Spinal cord (tissue), 10 donors: ENCODE results near the gene SRCIN1. TPM values are rescaled to one million over a fixed set of nuclear protein-coding genes. Genes with fewer than 3 reads are reported as not detected.

Experiments used
- DNase-seq, 6 donors: peaks; one replicate each; pipeline versions ENCODE4 v3.0.0 to v3.0.0-alpha.2; 2013 to 2015; ENCODE audit warnings: low spot score in 6 of 6, low read depth in 4 of 6
- H3K27ac ChIP-seq: one replicate; pipeline ENCODE4 v1.5.1; 2013; ENCODE audit warnings: low read depth, low read length, control low read depth
- H3K27me3 ChIP-seq: one replicate; pipeline ENCODE4 v1.6.1; 2013; ENCODE audit warnings: low read length; ENCODE audit not compliant: control insufficient read depth, insufficient read depth
- H3K36me3 ChIP-seq: one replicate; pipeline ENCODE4 v1.6.1; 2013; ENCODE audit warnings: low read length; ENCODE audit not compliant: control insufficient read depth, insufficient read depth
- H3K4me1 ChIP-seq: one replicate; pipeline ENCODE4 v1.6.1; 2013; ENCODE audit warnings: low read length; ENCODE audit not compliant: control insufficient read depth, insufficient read depth
- H3K4me3 ChIP-seq: one replicate; pipeline ENCODE4 v1.5.1; 2013; ENCODE audit warnings: low read depth, low read length, control low read depth
- H3K9me3 ChIP-seq: one replicate; pipeline ENCODE4 v1.6.1; 2013; ENCODE audit warnings: low read length; ENCODE audit not compliant: control insufficient read depth, insufficient read depth
- WGBS: methylation state at CpG from one replicate; pipeline ENCODE4 v1.1.5; 2013; ENCODE audit warnings: missing lambda C conversion rate; ENCODE audit not compliant: insufficient coverage; 5-methylcytosine and 5-hydroxymethylcytosine counted together
- polyA plus RNA-seq, 2 donors: library from polyadenylated mRNA; unstranded; fragments of 120-200 nt; gene quantifications; one replicate each; pipeline ENCODE4 v1.2.1, GENCODE V29; 2013; ENCODE audit not compliant: insufficient read length in 2 of 2
- total RNA-seq, 2 donors: library from RNA; depleted of rRNA in 1 of 2; stranded (reverse); fragments of 120-200 nt in 1 of 2; fragments of >200 nt in 1 of 2; gene quantifications; one replicate each; pipeline versions ENCODE4 v1.2.3 to v1.2.4, GENCODE V29; 2013 to 2014
- donor health status: healthy.

SRCIN1 gene
- total and polyA plus RNA-seq, 4 donors, result 16.0 to 79.4 (median 44.1) TPM

- no peak for DNase-seq
- Histone ChIP-seq H3K27ac (no peak overlapping the region), H3K27me3 (peaks cover 34% of the 10 kb centered on the region)
Observed at GRCh38 chr17:38577244-38577643, 28.5 kb downstream of the SRCIN1 start.

GRCh38 chr17:38575781-38576180 is 30.0 kb downstream of the SRCIN1 start:
- H3K27me3 ChIP-seq, result peaks cover 40% of the 10 kb centered on the region
- WGBS, result 44% methylated on average over 1 of the region's 5 CpGs
- H3K4me1 ChIP-seq, result peaks cover 51% of the 10 kb centered on the region
- no peak overlapping the region for H3K4me3 ChIP-seq
- no peak overlapping the region for H3K27ac ChIP-seq
- H3K9me3 ChIP-seq, result no peaks in the 10 kb centered on the region
- peaks cover 17% of the 10 kb centered on the region for H3K36me3 ChIP-seq
- DNase-seq, result no peak

More at GRCh38 chr17:38577244-38577643, 28.5 kb downstream of the SRCIN1 start:
- Histone ChIP-seq H3K4me1 (peaks cover 39% of the 10 kb centered on the region), H3K4me3 (no peak overlapping the region), H3K36me3 (peaks cover 17% of the 10 kb centered on the region), H3K9me3 (no peaks in the 10 kb centered on the region)
- 63% methylated on average over 1 of the region's 3 CpGs for WGBS

- no peak for DNase-seq
- Histone ChIP-seq H3K4me3 (no peak overlapping the region), H3K9me3 (no peaks in the 10 kb centered on the region), H3K4me1 (peaks cover 52% of the 10 kb centered on the region), H3K27ac (no peak overlapping the region), H3K27me3 (peaks cover 38% of the 10 kb centered on the region), H3K36me3 (peaks cover 24% of the 10 kb centered on the region)
- 70% methylated on average over 10 of the region's 13 CpGs for WGBS
Observed at GRCh38 chr17:38574712-38575111, 31.0 kb downstream of the SRCIN1 start.

- Histone ChIP-seq H3K9me3 (no peaks in the 10 kb centered on the region), H3K27me3 (peaks cover 23% of the 10 kb centered on the region), H3K4me3 (peak overlapping the region; percentile 21), H3K27ac (no peak overlapping the region), H3K4me1 (peaks cover 53% of the 10 kb centered on the region), H3K36me3 (peaks cover 32% of the 10 kb centered on the region)
- DNase-seq, result peak in 3 of 6 donors; percentile 30 to 68 (median 60)
- WGBS, result 2% methylated on average over 59 of the region's 61 CpGs
Observed at GRCh38 chr17:38572669-38573365, 32.9 kb downstream of the SRCIN1 start.

- H3K27me3 ChIP-seq, result peaks cover 22% of the 10 kb centered on the region
- 10% methylated on average over 18 of the region's 39 CpGs for WGBS
- no peaks in the 10 kb centered on the region for H3K9me3 ChIP-seq
- H3K4me3 ChIP-seq, result no peak overlapping the region
- H3K36me3 ChIP-seq, result peaks cover 37% of the 10 kb centered on the region
- H3K4me1 ChIP-seq, result peaks cover 61% of the 10 kb centered on the region
- H3K27ac ChIP-seq, result no peak overlapping the region
- DNase-seq, result no peak
Observed at GRCh38 chr17:38571833-38572668, 33.7 kb downstream of the SRCIN1 start.

- WGBS, result 67% methylated on average over 18 of the region's 21 CpGs
- no peak overlapping the region for H3K27ac ChIP-seq
Observed at GRCh38 chr17:38569701-38570512, 35.8 kb downstream of the SRCIN1 start.

GRCh38 chr17:38568845-38569510 is 36.8 kb downstream of the SRCIN1 start:
- Histone ChIP-seq H3K36me3 (peaks cover 36% of the 10 kb centered on the region), H3K4me1 (peaks cover 82% of the 10 kb centered on the region), H3K9me3 (no peaks in the 10 kb centered on the region), H3K4me3 (no peak overlapping the region), H3K27me3 (peaks cover 31% of the 10 kb centered on the region), H3K27ac (no peak overlapping the region)
- 57% methylated on average over 7 of the region's 9 CpGs for WGBS
- no peak for DNase-seq

More at GRCh38 chr17:38569701-38570512, 35.8 kb downstream of the SRCIN1 start:
- Histone ChIP-seq H3K9me3 (no peaks in the 10 kb centered on the region), H3K27me3 (peaks cover 26% of the 10 kb centered on the region), H3K36me3 (peaks cover 35% of the 10 kb centered on the region), H3K4me1 (peaks cover 74% of the 10 kb centered on the region), H3K4me3 (no peak overlapping the region)
- DNase-seq, result no peak

GRCh38 chr17:38568274-38568673 is 37.5 kb downstream of the SRCIN1 start:
- Histone ChIP-seq H3K4me1 (peaks cover 84% of the 10 kb centered on the region), H3K4me3 (no peak overlapping the region), H3K27ac (no peak overlapping the region), H3K27me3 (peaks cover 35% of the 10 kb centered on the region), H3K9me3 (no peaks in the 10 kb centered on the region), H3K36me3 (peaks cover 43% of the 10 kb centered on the region)
- 74% methylated on average over 6 of the region's 6 CpGs for WGBS
- no peak for DNase-seq

GRCh38 chr17:38567350-38567749 is 38.4 kb downstream of the SRCIN1 start:
- Histone ChIP-seq H3K4me3 (no peak overlapping the region), H3K27ac (no peak overlapping the region), H3K36me3 (peaks cover 53% of the 10 kb centered on the region), H3K9me3 (no peaks in the 10 kb centered on the region), H3K27me3 (peaks cover 40% of the 10 kb centered on the region), H3K4me1 (peaks cover 78% of the 10 kb centered on the region)
- WGBS, result 100% methylated on average over 2 of the region's 2 CpGs
- no peak for DNase-seq
